AG20443 (cell line): ENCODE data around the gene ENTR1.

ENCODE experiments used
- DNase-seq: peaks from one replicate; pipeline ENCODE4 v3.0.0; 2012; ENCODE audit warnings: low spot score, mixed read lengths

The ENTR1 gene

GRCh38 chr9:136376457-136376856 lies 34.0 kb downstream of the ENTR1 start:
- DNase-seq: no peak

GRCh38 chr9:136375096-136375495 lies 35.3 kb downstream of the ENTR1 start:
- DNase-seq: no peak

GRCh38 chr9:136374183-136374575 lies 36.2 kb downstream of the ENTR1 start:
- DNase-seq: no peak

- DNase-seq: peak; percentile 26
These were observed 36.9 kb downstream of the ENTR1 start, which contains the start of gene CARD9 for GRCh38 chr9:136373300-136374182. TSS of gene CARD9 (minus strand) at chr9:136373669. CDS start at chr9:136372078, 1,591 bp downstream.

- DNase-seq: peak; percentile 87
These were observed 37.7 kb downstream of the ENTR1 start for GRCh38 chr9:136372561-136373299.

- DNase-seq: no peak
These were observed 38.4 kb downstream of the ENTR1 start for GRCh38 chr9:136372006-136372405.

GRCh38 chr9:136371533-136371880 lies 38.9 kb downstream of the ENTR1 start:
- no peak for DNase-seq

GRCh38 chr9:136370687-136371532 lies 39.5 kb downstream of the ENTR1 start:
- DNase-seq: no peak

GRCh38 chr9:136370037-136370436 lies 40.4 kb downstream of the ENTR1 start:
- no peak for DNase-seq

- DNase-seq: no peak
These were observed 42.2 kb downstream of the ENTR1 start for GRCh38 chr9:136368190-136368589.

- DNase-seq: no peak
These were observed 42.9 kb downstream of the ENTR1 start for GRCh38 chr9:136367296-136368145.

GRCh38 chr9:136366826-136367225 lies 43.6 kb downstream of the ENTR1 start:
- no peak for DNase-seq

- no peak for DNase-seq
These were observed 44.6 kb downstream of the ENTR1 start for GRCh38 chr9:136365775-136366222.

- DNase-seq: no peak
These were observed 45.3 kb downstream of the ENTR1 start for GRCh38 chr9:136364942-136365774.

- DNase-seq: no peak
These were observed 46.3 kb downstream of the ENTR1 start for GRCh38 chr9:136363949-136364748.

GRCh38 chr9:136363106-136363948 lies 47.1 kb downstream of the ENTR1 start, which contains the start of gene DNLZ:
TSS of gene DNLZ (minus strand) at chr9:136363744. CDS start at chr9:136363714, 30 bp downstream.
- DNase-seq: peak; percentile 99

GRCh38 chr9:136362450-136362784 lies 48.0 kb downstream of the ENTR1 start:
- peak; percentile 46 for DNase-seq

- DNase-seq: peak; percentile 22
These were observed 48.5 kb downstream of the ENTR1 start for GRCh38 chr9:136361754-136362449.
